ENCODE data around the gene CDH12.

The CDH12 gene

GRCh38 chr5:21823076-21823574 lies 1030.0 kb downstream of the CDH12 start:
- DNase-seq (ENCODE audit: low read depth in 2 of 2) = no peak

- no peak for DNase-seq (ENCODE audit: low read depth in 2 of 2)
Observed at GRCh38 chr5:21820527-21820926, 1032.6 kb downstream of the CDH12 start.

- no peak for DNase-seq (ENCODE audit: low read depth in 2 of 2)
Observed at GRCh38 chr5:21818370-21818720, 1034.8 kb downstream of the CDH12 start.

GRCh38 chr5:21817668-21818369 lies 1035.3 kb downstream of the CDH12 start:
- no peak for DNase-seq (ENCODE audit: low read depth in 2 of 2)

- DNase-seq (ENCODE audit: low read depth in 2 of 2) = no peak
Observed at GRCh38 chr5:21810737-21811316, 1042.3 kb downstream of the CDH12 start.

- DNase-seq (ENCODE audit: low read depth in 2 of 2) = no peak
Observed at GRCh38 chr5:21809611-21810010, 1043.5 kb downstream of the CDH12 start.

- no peak for DNase-seq (ENCODE audit: low read depth in 2 of 2)
Observed at GRCh38 chr5:21807953-21808352, 1045.2 kb downstream of the CDH12 start.

GRCh38 chr5:21806943-21807342 lies 1046.2 kb downstream of the CDH12 start:
- DNase-seq (ENCODE audit: low read depth in 2 of 2) = peak; percentile 62

- DNase-seq (ENCODE audit: low read depth in 2 of 2) = no peak
Observed at GRCh38 chr5:21806271-21806670, 1046.9 kb downstream of the CDH12 start.

- peak in 1 of 2 experiments; percentile 25 for DNase-seq (ENCODE audit: low read depth in 2 of 2)
Observed at GRCh38 chr5:21802869-21803490, 1050.2 kb downstream of the CDH12 start.

- DNase-seq (ENCODE audit: low read depth in 2 of 2) = no peak
Observed at GRCh38 chr5:21802100-21802499, 1051.0 kb downstream of the CDH12 start.

- DNase-seq (ENCODE audit: low read depth in 2 of 2) = no peak
Observed at GRCh38 chr5:21792748-21793147, 1060.4 kb downstream of the CDH12 start.

GRCh38 chr5:21791304-21791703 lies 1061.8 kb downstream of the CDH12 start:
- peak; percentile 28 to 30 for DNase-seq (ENCODE audit: low read depth in 2 of 2)

GRCh38 chr5:21784487-21784886 lies 1068.7 kb downstream of the CDH12 start:
- no peak for DNase-seq (ENCODE audit: low read depth in 2 of 2)

- no peak for DNase-seq (ENCODE audit: low read depth in 2 of 2)
Observed at GRCh38 chr5:21783074-21783679, 1070.0 kb downstream of the CDH12 start.

- no peak for DNase-seq (ENCODE audit: low read depth in 2 of 2)
Observed at GRCh38 chr5:21776466-21776865, 1076.7 kb downstream of the CDH12 start.

GRCh38 chr5:21774801-21775200 lies 1078.3 kb downstream of the CDH12 start:
- no peak for DNase-seq (ENCODE audit: low read depth in 2 of 2)

GRCh38 chr5:21774281-21774680 lies 1078.9 kb downstream of the CDH12 start:
- no peak for DNase-seq (ENCODE audit: low read depth in 2 of 2)

- no peak for DNase-seq (ENCODE audit: low read depth in 2 of 2)
Observed at GRCh38 chr5:21773456-21773855, 1079.7 kb downstream of the CDH12 start.

GRCh38 chr5:21765406-21765805 lies 1087.7 kb downstream of the CDH12 start:
- DNase-seq (ENCODE audit: low read depth in 2 of 2) = no peak

- no peak for DNase-seq (ENCODE audit: low read depth in 2 of 2)
Observed at GRCh38 chr5:21739096-21739495, 1114.0 kb downstream of the CDH12 start.

- DNase-seq (ENCODE audit: low read depth in 2 of 2) = no peak
Observed at GRCh38 chr5:21723500-21723899, 1129.6 kb downstream of the CDH12 start.
